Measurements from ENCODE around the gene BAHCC1. TPM values are rescaled to one million over a fixed set of nuclear protein-coding genes. Genes with fewer than 3 reads are reported as not detected.

BAHCC1 gene
- polyA plus RNA-seq, 1 donor from 2014 or later = 14.2 TPM

GRCh38 chr17:81346908-81347349 is 48.3 kb upstream of the BAHCC1 start:
- H3K27ac ChIP-seq (ENCODE audit: low read length) = peak overlapping the region; percentile 97
- peaks cover 13% of the 10 kb centered on the region for H4K20me1 ChIP-seq (ENCODE audit: insufficient read depth)
- no peak overlapping the region for H2AFZ ChIP-seq (ENCODE audit: low read depth, low read length)
- no peaks in the 10 kb centered on the region for H3K9me3 ChIP-seq (ENCODE audit: low read length)
- H3K79me2 ChIP-seq (replicated peaks; ENCODE audit: insufficient read depth, low read length) = peaks cover 56% of the 10 kb centered on the region
- no peaks in the 10 kb centered on the region for H3K9me2 ChIP-seq (ENCODE audit: insufficient read depth, low read length)
- no peaks in the 10 kb centered on the region for H3K36me3 ChIP-seq (ENCODE audit: insufficient read depth, low read length)
- TF ChIP-seq CTCF (IDR thresholded peaks at IDR 0.05; ENCODE audit: poor library complexity, severe bottlenecking) (no peak), SMC3 (conservative IDR thresholded peaks at IDR 0.05; ENCODE audit: poor library complexity) (no peak), REST (IDR thresholded peaks at IDR 0.05; ENCODE audit: borderline replicate concordance) (no peak), POLR2AphosphoS5 (IDR thresholded peaks at IDR 0.05) (no peak), RAD21 (conservative IDR thresholded peaks at IDR 0.05) (no peak), MXI1 (conservative IDR thresholded peaks at IDR 0.05; ENCODE audit: poor library complexity, severe bottlenecking) (no peak), EP300 (conservative IDR thresholded peaks at IDR 0.05; ENCODE audit: poor library complexity, severe bottlenecking) (no peak), TAF1 (IDR thresholded peaks at IDR 0.05; ENCODE audit: low read depth) (no peak), EZH2 (IDR thresholded peaks at IDR 0.05; ENCODE audit: borderline replicate concordance, insufficient read depth, low read length, poor library complexity, severe bottlenecking) (no peak)
- peak overlapping the region; percentile 73 for H3K4me2 ChIP-seq (ENCODE audit: low read length)
- no peaks in the 10 kb centered on the region for H3F3A ChIP-seq (ENCODE audit: insufficient read depth, low read length, poor library complexity, severe bottlenecking)
- peak overlapping the region; percentile 97 for H3K9ac ChIP-seq (ENCODE audit: low read length)
- no peaks in the 10 kb centered on the region for H3K27me3 ChIP-seq (ENCODE audit: insufficient read depth, low read depth, low read length)
- H3K4me3 ChIP-seq (ENCODE audit: low read length) = peak overlapping the region; percentile 85

GRCh38 chr17:81347437-81347836 is 47.8 kb upstream of the BAHCC1 start:
- Histone ChIP-seq H3K36me3 (ENCODE audit: insufficient read depth, low read length) (no peaks in the 10 kb centered on the region), H3K9me2 (ENCODE audit: insufficient read depth, low read length) (no peaks in the 10 kb centered on the region), H3K27me3 (ENCODE audit: insufficient read depth, low read depth, low read length) (no peaks in the 10 kb centered on the region), H3K27ac (ENCODE audit: low read length) (no peak overlapping the region), H3K4me3 (ENCODE audit: low read length) (peak overlapping the region; percentile 85), H3K79me2 (replicated peaks; ENCODE audit: insufficient read depth, low read length) (peaks cover 51% of the 10 kb centered on the region), H3K9me3 (ENCODE audit: low read length) (no peaks in the 10 kb centered on the region), H3K4me2 (ENCODE audit: low read length) (peak overlapping the region; percentile 73), H4K20me1 (ENCODE audit: insufficient read depth) (peaks cover 9% of the 10 kb centered on the region), H3K9ac (ENCODE audit: low read length) (peak overlapping the region; percentile 97), H3F3A (ENCODE audit: insufficient read depth, low read length, poor library complexity, severe bottlenecking) (no peaks in the 10 kb centered on the region), H2AFZ (ENCODE audit: low read depth, low read length) (no peak overlapping the region)
- no peak for TF ChIP-seq EZH2 (IDR thresholded peaks at IDR 0.05; ENCODE audit: borderline replicate concordance, insufficient read depth, low read length, poor library complexity, severe bottlenecking)
- no peak for TF ChIP-seq CTCF (IDR thresholded peaks at IDR 0.05; ENCODE audit: poor library complexity, severe bottlenecking)
- TF ChIP-seq POLR2AphosphoS5 (IDR thresholded peaks at IDR 0.05) = no peak
- TF ChIP-seq RAD21 (conservative IDR thresholded peaks at IDR 0.05) = no peak
- no peak for TF ChIP-seq REST (IDR thresholded peaks at IDR 0.05; ENCODE audit: borderline replicate concordance)
